ENCODE measurements around the gene SLC25A21.
"Not testable (repeated sequence)": the region's sequence is repeated elsewhere in the genome, so short reads cannot be mapped to it uniquely, and the experiment has no call there.

The SLC25A21 gene

DNA sequence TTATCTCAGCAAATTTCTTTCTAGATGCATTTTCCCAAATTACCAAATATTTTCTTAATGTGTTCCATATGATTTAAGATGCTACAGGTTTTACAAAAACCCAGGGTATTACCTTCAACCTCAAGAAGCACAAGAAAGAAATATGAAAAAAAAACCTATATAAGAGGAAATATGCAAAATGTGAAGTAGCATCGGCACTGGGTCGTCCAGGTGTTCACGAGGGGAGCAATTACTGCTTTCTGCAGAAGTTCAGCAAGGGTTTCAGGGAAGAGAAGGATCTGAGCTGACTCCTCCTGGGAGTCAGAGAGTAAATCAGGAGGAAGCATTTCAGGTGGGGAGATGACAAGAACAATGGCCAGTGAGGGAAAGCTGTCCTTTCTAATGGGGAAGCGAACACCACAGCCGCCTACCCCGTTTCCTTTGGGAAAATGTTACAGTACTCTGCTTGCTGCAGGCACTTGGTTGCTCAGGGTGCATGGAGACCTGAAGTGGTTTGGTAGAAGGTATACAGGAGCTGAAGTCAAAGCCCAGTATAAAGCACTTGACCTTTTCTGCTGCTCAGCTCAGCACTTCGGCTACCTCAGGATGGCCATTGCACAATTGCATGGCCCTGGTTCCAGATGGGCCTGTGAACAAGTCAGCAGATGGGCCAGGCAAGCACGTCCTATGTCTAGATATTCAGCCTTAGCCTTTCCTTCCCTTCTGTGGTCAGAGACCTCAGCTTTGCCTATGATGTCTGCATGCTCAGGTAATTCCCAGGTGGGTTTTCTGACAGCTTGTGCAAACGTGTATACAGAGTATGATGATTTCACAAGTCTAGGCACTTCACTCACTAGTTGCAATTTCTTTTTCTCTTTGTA lies 355.1 kb downstream of the SLC25A21 start:
- FAIRE-seq, result no peak

DNA sequence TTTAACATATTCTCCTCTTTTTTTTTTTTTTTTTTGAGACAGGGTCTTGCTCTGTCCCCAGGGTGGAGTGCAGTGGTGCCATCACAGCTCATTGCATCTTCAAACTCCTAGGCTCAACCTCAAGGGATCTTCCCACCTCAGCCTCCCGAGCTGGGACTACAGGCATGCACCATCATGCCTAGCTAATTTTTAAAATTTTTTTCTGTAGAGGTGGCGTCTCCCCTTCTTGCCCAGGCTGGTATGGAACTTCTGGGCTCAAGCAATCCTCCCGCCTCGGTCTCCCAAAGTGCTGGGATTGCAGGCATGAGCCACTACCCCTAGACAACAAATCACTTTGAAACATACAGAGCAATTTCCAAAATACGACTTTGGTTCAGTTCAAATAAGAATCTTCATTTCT lies 355.9 kb downstream of the SLC25A21 start:
- no peak for FAIRE-seq

DNA sequence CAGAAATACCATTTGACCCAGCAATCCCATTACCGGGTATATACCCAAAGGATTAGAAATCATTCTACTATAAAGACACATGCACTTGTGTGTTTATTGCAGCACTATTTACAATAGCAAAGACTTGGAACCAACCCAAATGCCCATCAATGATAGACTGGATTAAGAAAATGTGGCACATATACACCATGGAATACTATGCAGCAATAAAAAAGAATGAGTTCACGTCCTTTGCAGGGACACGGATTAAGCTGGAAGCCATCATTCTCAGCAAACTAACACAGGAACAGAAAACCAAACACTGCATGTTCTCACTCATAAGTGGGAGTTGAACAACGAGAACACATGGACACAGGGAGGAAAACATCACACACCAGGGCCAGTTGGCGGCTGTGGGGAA lies 357.6 kb downstream of the SLC25A21 start:
- not testable (repeated sequence) for FAIRE-seq

DNA sequence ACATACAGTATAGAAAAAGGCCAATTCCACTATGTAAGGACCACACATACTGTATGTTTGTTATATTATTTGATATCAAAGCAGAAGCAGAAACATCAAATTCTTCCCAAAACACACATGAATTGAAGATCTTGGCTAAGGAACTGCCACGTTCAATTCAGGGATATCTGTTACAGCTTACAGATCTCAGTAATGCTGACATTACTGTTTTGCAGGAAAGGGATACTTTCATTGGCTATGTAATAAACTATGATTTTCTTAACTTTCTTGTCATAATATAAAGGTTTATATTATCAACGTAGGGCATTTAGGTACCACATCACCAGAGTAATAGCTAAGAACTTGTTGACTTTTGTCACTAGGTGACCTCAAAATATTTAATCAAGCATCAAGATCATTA lies 362.2 kb downstream of the SLC25A21 start:
- FAIRE-seq, result no peak

DNA sequence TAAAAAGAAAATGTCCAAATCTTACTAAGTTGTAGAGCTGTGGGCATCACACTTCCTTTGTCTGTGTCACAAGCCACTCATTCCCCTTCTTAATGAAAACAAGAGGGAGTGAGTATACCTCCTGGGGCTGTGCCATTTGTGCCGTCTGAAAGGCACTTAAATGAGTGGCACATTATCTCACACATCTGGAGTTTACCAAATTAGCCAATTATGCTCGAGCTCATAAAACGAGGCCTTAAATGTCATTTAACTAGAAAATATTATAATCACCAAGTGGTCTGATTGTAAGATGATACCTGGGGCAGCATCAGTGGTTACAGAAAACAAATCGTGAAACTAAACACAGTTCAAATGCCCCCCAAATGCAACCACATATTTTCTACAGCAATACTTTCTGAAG lies 364.7 kb downstream of the SLC25A21 start:
- no peak for FAIRE-seq

DNA sequence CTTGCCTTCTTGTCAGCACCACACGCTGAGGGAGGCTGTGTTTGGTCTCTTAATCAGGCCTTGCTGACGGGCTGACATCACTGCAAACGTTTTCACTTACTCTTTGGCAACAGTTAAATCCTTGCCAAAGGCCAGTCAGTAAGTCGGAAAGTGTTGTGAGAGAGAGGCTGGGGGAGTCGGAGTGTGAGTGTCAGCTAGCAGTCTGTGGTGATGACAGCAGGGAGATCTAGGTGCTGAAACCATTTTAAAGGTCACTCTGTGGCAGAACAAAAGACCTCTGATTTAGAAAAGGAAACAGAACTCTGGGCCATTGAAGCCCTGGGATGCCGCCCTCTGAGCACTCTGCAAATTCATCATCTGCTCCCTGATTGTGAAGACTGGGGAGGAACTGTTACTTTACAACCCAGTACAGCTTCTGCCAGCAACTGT lies 367.3 kb downstream of the SLC25A21 start:
- no peak for FAIRE-seq

DNA sequence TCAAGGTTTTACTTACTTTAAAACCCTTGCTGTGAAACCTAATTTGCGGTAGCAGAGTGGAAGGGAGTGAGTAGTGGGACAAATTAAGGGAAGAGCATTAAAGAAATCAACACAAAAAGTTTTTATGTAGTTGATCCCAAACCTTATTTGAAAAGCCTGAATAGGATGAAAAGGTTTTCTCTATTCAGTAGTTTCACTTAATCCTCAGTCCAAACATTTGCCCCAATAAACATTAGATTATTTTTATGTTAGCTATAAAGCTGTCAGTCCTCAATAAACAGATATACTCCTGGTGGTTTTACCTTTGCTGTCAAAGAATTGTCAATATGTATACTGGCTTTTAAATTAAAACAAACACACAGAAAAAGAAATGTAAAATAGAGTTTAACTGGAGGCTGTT lies 374.8 kb downstream of the SLC25A21 start:
- FAIRE-seq, result no peak

DNA sequence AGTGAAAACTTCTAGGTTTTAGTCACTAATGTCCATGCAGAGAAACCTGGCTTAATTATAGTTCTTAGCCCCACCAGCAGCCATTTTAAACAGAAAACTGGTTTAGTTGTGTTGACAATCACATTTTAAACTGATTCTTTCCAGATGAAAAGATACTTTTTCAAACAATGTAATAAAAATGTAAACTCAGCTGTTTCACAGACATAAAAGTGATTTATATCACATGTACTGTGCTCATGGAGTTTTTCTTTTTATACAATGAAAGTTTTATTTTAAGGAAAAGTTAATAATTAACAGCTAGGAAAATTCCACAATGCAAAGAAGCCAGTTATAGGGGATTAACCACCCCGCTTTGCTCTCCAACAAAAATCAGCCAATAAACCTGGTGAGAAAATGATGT lies 381.0 kb downstream of the SLC25A21 start:
- peak; percentile 87 for FAIRE-seq

DNA sequence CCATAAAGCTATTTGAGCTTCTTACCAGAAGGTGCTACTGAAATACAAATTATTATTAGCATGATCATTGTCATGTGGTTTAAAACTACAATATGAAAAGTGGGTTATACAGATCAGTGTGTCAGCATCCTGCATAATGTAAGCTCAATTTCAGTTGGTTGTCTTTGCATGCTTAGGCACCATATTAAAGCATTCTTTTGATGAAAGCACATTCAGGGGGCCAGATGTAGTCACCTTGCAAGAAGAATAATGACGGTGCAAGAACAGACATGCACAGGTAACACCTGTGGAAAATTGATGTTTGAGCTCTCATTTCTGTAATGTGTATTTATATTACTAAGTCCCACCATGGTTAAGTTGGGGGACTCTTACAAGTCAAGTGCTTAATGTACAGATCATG lies 386.9 kb downstream of the SLC25A21 start:
- FAIRE-seq, result no peak

DNA sequence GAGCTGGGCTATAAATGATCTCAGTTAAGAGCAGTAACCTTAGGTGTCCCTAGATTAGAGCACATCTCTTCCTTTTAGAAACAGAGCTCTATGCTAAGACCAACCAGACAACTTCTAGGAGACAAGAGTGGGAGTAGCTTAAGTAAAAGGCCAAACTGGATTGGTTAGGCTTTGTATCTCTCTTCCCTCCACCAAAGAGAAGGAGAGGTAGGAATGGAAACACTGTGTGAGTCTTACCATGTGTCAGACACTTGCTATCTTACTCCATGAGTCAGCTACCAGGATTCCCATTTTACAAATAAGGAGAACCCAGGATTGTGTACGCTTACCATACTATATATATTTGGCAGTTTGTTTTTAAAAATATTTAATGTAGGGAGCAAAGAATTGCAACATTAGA lies 387.9 kb downstream of the SLC25A21 start:
- FAIRE-seq, result no peak

DNA sequence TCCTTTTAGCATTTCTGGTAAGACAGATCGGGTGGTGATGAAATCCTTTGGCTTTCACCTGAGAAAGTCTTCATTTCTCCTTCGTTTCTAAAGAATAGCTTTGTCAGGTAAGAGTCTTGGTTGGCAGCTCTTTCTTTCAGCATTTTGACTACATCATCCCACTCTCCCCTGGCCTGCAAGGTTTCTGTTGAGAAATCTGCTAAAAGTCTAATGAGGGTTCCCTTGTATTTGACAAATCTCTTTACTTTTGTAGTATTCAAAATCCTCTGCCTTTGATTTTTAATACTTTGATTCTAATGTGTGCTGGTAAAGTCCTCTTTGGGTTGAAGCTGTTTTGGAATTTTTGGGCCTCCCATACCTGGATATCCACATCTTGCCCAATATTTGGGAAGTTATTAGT lies 390.5 kb downstream of the SLC25A21 start:
- FAIRE-seq, result no peak

DNA sequence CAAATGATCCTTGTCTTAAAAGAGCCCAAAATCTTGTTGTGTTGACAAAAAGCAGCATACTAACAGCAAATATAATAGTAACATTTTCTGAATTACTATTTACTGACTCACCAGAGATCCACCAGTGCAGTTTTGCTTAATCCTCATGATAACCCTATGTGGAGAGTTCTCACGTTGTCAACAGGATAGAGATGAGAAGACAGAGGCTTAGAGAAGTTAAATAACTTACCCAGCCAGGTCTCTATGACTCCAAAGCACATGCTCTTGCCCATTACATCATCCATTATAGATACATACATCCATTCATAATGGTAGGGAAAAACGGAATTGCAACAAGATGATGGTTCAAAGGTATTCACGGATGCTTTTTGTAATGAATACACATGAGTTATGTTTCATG lies 398.8 kb downstream of the SLC25A21 start:
- no peak for FAIRE-seq

DNA sequence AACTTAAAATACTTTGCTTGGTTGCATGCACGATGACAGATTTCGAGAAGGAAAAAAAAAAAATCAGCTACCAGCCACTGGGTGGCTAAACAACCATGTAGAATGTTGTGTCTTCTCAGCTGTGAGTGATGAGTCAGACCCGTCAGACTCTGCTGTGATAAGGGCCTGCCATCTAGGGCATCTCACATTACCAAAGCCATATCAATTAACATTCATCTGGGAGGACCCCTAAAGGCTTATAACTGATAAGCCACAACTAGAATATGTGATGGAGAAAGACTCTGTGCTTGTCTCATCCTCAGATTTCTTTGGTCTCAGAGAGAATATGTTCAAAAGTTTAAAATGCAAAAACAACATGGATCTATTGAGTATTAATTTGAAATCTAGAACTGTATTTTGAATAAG lies 399.3 kb downstream of the SLC25A21 start:
- no peak for FAIRE-seq

DNA sequence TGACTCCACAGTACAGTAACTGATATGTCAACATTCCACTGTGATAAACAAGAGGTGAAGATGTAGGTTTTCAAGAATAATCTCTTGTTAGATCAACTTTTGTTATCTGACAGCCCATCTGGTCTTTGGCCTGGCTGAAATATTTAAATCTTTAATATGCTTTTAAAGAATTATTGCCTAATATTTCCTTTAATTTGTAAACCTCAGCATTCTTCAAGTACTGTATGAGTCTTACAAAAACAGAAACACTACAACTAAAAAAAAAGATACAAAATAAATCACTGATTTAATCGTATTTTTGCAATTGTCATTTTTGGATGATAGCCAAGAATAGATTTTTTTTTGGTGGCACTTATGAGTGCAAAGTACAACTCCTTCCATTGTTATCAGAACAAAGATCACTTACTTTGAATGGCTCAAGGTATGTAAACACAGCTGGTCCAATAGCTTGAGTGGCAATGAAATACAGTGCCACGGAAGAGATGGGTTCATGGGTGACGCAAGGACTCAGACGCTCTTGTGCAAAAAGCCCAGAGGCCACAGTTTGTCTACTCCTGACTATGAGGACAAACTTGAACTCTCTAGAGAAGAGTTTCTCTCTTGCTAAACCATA lies 401.3 kb downstream of the SLC25A21 start:
- no peak for FAIRE-seq

DNA sequence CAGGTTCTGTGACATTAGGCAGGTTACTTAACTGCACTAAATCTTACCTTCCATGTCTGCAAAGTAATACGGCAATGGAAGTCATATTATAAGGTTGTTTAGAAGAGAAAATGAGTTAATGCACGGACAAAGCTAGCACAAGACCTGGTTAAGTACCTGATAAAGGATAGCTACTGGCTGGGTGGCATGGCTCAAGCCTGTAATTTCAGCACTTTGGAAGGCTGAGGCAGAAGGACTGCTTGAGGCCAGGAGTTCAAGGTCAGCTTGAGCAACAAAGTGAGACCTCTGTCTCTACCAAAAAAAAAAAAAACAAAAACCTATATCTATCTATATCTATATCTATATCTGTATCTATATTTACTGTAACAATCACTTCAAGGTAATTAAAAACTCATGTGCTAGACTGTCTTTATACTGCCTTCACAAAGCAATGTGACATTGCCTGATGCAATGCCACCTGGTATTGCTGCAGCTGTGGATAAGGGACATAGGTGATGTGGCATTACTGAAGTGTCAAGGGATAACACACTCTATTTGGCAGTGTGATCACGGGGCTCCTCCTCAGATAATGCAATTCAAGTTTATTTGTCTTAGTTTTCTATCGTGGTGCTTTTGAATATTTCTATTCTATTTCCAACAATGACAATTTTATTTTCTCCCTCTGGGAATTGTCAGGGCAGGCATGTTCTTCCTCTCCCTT lies 403.6 kb downstream of the SLC25A21 start:
- FAIRE-seq, result no peak

DNA sequence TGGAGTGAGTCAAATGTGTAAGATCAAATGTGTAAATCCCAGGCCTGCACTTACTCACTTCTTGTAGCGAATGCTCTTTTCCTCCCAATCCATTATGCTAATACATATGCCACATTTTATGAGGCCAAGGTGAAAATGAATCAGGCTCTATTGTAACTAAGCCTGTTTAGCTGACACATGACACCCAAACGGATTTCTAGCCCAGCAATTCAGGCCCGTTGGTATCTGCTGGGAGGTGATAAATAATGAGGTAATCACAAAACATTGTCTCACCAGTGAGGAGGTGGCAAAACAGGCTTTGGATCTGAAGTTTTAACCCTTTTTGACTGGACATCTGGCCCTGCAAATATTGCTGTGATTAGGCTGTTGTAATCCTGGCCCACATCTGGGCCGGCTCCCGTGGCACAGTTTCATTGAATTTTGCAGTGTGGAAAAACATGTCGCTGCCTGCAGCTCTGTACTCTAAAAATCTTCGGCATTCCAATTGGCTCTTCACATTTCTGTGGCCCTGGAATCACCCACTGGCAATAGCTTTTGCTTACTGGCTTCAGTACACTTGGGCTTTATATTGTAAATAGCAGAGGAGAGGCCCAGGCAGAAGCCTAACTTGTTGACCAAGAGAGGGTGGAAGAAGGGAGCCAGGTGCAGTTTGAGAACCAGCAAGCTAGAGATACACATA lies 404.7 kb downstream of the SLC25A21 start:
- no peak for FAIRE-seq

DNA sequence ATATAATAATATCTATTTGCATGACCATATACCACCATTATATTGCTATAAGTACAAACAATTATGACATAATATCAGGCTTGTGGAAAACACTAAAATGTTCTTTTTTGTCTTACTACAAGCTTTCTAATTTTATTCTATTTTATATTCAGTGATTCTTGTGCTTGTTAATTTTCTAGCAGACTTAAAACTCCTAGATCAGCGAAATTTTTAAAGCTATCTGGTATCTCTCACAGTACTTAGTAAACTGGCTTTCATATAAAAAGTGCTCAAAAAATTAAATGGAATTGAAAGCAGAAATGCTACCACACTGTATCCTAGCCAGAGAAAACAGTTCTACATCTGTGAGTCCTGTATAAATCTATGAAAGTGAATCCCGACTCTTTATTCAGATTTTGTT lies 405.4 kb downstream of the SLC25A21 start:
- no peak for FAIRE-seq

DNA sequence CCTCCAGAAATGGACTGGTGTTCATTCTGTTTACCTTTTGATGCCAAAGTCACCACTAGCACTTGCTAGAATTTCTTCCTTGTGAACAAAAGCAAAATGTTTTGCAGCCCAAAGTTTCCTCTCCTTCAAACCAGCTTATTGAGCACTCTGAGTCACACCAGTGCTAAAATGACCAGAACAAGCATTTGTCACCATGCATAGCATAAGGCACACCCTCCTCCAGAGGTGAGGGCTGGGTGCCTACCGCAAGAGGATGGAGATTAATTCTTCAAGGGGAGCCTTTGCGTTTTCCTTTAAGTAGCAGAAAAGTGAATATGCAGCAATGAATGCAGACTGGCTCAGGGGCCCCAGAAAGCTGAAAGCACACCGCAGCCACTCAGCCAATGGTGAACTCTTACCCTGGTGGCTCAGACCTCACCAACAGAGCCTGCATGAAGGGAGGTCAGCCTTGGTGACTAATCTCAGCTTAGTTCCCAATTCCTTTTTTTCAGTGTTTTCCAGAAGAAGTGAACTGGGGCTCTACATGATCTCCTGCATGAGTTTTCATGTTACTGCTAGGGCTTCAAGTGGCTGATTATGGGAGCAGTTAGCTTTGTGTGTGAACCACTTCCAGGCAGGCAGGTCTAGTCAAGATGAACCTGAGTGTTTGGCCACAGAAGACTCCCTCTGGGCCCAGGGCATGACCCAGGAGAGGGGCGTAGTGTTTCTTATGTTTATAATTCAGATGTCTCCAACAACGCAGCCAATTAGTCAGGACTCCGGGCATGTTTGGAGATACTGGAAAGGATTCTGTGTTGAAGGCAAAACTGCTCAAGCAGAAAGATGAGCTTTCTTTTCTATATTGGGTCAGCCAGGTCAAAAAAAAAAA lies 414.4 kb downstream of the SLC25A21 start:
- FAIRE-seq, result no peak

DNA sequence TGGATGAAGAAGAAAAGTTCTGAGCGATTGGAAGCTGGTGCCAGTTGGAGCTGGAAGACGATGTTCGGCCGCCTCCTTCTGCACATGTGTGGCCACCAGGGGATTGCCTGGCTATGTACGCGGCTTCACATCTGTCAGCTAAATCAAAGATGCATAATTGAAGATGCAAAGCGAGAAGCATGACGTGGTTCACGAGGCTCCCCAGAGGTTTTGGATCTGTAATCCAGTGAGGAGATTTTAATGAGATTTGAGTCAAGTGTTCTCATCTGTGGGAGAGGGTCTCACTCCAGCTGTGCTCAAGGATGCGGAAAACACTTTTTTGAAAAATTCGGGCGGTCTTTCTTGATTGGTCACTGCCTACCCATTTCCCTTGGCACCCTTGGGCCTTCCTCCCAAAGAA lies 416.2 kb downstream of the SLC25A21 start:
- FAIRE-seq, result no peak

DNA sequence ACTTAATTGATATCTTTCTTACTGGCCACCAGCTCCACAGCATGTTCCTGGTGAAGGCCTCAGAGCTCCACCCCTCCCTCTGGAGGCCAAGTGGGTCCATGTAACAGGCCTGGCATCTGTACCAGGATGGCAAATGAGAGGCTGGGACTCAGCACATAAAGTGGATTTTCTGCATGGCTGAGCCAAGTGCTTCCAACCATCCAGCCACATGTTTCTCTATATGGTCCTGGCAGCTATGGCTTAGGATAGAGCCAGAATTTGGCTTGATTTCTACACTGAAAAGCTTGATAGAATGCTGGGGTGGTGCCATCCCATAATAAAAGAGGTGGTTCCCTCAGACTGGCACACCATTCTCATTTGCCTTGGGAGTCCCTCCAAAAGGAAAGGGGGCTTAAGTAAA lies 416.6 kb downstream of the SLC25A21 start:
- no peak for FAIRE-seq

DNA sequence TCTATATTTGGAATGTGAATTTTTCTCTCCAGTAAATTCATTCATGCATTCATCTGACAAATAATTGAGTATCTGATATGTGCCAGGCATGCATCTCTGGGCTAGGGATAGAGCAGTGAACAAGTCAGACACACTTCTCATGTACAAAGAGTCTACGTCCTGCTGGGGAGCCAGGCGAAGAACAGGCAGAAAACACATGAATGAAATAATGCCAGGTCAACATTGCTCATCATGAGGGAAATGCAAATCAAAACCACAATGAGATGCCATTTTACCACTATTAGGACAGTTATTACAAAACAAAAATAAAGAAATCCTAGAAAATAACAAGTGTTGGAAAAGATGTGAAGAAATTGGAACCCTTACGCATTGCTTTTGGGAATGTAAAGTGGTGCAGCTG lies 420.5 kb downstream of the SLC25A21 start:
- FAIRE-seq, result no peak

DNA sequence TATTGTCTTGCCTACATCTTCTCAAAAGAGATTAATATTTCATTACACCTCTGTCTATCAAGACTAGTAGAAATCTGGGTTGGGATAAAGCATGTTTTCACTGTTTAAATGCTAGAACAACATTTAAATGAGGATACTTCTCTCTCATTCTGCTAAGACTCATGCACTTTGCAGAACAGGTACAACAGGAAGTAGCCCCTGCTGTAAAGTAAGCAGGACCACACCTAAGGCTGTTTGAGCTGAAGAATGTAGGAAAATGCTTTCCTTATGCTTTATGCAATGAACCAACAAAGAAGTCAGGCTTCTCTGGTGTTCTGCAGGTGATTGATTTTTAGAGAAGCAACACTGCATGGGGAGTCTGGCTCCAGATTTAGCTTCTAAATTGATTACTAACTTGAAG lies 421.3 kb downstream of the SLC25A21 start:
- no peak for FAIRE-seq
